ENCODE results near the gene CCDC33.

CCDC33 gene

DNA sequence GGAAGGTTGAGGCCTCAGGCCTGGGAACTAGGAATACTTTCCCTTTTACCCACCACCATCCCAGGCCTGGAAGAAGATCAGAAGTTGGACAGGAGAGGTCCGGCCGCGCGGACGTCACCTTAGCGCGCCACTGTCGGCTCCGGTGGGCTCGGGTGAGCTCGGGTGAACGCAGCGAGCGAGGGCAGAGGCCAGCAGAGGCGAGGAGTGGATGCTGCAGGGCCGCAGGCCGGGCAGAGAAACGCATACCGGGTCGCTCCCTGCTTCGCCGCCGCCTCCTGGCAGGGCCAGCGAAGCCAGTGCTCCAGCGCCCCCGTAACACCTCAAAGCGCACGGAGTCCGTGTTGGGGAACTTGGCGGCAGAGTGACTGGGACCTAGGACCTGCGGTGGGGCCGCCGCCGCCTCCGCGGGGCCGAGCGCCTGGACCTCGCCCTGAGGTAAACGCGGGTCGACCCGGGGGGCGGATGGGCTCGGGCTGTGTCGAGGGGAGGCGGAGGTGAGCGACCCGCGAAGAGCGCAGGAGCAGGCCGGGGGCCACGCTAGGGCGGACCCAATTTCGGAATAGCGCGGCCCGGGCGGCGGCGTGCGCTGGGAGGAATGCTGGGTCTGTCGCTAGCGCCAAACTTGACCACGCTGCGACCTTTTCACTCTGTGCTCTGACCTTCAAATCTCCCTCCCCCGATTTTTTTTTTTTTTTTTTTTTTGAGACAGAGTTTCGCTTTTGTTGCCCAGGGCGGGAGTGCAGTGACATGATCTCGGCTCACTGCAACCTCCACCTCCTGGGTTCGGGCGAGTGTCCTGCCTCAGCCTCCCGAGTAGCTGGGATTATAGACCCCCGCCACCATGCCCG is 129.7 kb downstream of the CCDC33 start:
- DNase-seq (ENCODE audit: low spot score): peak; percentile 74

DNA sequence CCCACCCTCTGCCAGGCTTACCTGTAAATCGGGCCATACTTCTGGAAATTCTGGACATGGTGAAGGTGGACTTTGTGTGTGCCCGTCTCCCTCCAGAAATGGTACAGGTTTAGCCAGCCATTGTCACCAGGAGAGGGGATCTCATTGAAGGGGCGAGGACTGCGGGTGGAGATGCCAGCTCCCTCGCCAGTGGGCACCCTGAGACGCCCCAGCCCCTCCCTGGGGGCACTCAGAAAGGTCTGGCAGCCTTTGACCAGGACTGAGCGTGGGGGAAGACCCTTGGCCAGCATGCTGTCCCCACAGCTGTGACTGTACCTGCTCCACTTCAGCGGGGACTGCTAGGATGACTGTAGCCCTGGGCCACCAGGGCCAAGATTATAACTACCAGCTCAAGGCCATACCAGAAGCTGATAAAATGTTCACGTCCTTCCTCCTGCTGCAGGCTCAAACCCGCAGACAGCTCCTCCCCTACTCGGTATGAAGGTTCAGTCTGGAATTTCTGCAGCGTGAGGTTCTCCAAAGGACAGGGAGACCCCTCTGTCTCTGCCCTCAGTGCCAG is 131.2 kb downstream of the CCDC33 start, which contains the start of gene CYP11A1:
Gene CYP11A1, minus strand, starts transcription at position 351 of the 559 bp plus-strand sequence. Its CDS starts 61 bp downstream, at position 290.
- DNase-seq (ENCODE audit: low spot score): no peak

DNA sequence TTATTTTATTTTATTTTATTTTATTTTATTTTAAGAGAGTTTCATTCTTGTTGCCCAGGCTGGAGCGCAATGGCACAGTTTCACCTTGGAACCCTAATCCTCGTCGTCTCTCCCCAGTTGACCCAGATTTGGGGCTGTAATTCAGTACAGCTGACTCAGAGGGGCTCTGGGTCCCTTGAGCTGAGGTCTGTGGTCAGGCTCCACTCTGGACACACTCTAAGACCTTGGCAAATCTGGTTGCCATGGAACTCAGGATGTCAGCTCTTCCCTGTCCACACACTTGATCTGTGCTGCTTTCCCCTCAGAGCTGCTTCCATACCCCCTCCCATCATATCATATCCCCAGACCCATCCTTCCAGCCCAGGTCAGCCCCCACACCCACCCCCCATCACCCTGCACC is 132.0 kb downstream of the CCDC33 start:
- no peak for DNase-seq (ENCODE audit: low spot score)

DNA sequence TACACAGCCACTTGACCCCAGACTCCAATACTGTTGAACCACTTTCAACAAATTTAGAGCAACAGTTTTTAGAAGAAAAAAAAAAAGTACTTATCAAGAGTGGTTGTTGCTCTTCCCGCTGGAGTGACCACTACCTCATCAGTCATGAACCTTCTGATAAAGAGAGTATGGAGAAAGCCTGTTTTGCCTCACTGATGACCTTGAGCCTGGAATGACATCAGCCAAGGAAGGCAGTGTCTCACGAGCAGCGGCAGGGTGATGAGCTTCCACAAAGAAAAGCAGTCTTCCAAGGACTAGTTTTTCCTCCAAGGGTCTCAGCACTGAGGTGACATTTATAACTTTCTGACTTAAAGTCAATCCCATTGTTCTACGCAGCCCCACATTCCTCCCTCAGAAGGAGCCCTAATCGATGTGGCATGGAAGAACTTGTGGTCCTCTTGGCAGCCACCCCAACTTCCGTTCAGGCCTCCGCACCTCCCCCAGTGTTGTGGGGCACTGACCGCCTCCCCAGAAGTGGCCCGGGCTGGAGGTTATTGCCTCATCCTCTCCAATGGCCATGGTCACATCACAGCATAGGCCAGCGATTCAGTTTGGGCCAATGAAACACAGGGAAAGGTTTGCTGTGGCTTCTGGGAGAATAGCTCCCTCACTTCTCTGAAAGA is 133.1 kb downstream of the CCDC33 start:
- DNase-seq (ENCODE audit: low spot score): no peak

DNA sequence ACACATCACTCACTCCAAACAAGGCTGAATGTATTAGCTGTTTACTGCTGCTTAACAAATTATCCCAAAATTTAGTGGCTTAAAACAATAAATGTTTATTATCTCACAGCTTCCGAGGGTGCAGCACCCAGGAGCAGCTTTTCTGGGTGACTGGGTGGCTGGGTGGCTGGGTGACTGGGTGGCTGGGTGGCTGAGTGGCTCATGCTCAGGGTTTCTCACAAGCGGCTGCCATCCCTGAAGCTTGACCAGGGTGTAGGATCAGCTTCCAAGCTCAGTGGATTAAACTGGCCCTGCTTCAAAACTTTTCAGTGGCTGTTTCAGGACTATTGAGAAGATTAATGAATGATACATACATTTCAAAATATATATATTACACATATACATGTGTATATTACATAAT is 133.6 kb downstream of the CCDC33 start:
- DNase-seq (ENCODE audit: low spot score): no peak

DNA sequence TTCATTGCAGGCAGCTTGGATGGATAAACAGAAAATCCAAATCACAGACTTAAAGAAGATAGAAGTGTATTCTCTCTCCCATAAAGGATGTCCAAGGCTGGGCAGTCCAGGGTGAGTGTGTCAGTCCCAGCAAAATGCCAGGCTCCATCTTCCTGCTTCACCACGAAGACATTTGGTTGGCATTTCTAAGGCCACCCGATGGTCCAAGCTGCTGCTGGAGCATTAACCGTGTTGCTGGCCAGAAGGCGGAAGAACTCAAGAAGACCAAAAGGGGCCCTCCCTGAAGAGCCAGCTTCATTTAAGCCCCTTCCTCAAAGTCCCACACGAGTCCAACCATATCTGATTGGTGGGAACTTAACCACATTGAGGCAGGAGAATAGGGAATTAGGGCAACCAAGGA is 134.3 kb downstream of the CCDC33 start:
- no peak for DNase-seq (ENCODE audit: low spot score)

GRCh38 chr15:74373056-74373650 is 137.0 kb downstream of the CCDC33 start:
- DNase-seq (ENCODE audit: low spot score): no peak

DNA sequence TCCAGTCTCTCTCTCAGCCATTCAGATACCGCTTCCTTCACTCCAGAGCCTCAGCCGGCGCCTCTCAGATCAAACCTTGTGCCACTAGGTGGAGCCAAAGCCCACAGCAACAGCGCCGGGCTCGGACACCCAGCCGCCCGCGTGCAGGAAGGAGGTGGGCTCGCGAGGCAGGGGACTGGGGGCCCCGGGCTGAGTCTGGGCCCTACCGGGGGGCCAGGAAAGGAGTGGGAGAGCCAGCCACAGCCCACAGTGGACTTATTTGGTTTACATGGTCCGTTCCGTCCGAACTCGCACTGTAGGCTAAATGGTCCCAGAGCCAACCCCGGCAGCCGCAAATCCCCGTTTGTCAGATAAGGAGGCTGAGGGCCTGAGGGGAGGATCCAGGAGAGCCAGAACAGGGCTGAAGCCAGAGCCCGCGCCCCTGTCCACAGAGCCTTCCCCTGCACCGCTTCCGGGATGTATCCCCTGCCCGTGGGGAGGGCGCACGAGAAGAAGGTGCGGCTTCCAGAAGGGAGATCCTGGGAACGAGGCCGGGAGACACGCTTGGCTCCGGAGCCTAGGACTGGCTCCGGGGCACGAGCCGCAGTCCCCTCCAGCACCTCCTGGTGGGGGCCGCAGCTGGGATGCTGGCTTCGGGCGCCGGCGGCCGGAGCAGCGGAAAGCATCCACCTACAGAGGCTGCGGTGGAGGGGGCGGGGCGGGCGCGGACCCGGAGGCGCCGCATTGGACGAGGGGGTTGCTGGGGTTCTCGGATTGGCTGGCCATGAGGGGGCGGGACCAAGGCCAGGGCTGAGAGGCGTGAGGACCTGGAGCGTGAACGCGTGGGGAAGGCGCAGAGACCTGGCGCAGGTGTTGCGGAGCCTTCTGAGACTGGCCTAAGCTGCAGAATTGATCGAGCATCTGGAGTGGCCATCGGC is 137.9 kb downstream of the CCDC33 start:
- peak; percentile 99 for DNase-seq (ENCODE audit: low spot score)

DNA sequence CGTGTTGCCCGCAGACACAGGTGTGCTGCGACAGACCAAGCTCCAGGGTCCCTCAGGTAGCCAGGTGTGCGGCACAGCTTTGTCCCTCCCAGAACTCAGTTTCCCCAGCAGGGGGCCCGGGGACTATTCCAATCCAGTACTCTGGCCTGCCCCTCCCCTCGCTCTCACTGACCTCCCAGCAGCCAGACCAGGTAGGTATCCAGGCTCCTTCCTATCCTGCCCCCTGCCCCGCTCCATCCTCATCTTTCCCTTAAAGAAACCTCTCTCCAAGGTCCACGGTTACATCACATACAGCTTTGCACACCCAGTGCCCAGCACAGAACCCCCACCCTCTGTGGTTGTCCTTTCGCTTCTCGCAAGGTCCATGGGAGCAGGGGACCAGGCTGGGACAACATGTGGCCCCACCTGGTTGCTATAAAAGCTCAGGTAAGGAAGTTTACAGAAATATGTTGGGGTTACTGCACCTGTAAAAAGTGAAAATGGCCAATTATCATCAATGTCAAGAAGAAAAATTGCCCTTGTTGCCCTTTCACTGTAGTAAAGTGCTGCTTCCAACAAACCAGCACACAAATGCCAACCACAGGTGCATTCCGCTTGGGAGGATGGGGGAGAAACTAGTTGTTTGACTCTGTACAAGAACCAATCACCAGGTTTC is 138.6 kb downstream of the CCDC33 start:
- no peak for DNase-seq (ENCODE audit: low spot score)

DNA sequence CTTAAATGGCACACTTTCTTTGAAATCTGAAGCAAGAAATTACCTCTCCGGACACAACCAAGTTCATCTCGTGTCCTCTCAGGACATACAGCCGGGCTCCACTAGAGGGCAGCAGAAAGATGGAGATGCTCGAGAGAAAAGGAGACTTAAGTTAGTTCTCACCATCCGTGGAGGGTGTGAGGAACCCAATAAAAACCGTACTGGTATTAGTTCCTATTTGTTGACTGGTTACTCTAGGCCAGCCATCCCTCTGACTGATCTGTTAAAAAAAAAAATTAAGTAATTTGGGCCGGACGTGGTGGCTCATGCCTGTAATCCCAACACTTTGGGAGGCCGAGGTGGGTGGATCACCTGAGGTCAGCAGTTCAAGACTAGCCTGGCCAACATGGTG is 139.2 kb downstream of the CCDC33 start:
- DNase-seq (ENCODE audit: low spot score): peak; percentile 83

DNA sequence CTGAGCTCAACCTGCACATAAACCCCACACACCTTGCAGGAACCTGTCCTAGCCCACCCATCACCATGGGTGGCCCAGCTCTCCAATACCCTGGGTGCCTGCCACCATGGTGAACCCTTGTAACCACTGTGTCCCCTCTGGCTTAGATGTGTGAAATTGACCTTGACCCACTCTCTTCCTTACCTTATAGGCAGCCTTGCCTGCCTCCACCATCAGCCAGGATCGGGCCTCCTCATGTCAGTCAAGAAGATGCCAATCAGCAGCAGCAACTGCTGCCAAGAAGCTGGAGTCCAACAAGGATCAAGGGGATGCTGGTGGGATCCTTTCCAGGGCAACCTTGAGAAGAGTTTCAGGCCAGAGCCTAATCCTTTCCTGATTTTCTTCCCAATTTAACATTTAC is 140.1 kb downstream of the CCDC33 start:
- no peak for DNase-seq (ENCODE audit: low spot score)

- DNase-seq (ENCODE audit: low spot score): no peak
Measured at GRCh38 chr15:74376825-74377581, 140.9 kb downstream of the CCDC33 start.

DNA sequence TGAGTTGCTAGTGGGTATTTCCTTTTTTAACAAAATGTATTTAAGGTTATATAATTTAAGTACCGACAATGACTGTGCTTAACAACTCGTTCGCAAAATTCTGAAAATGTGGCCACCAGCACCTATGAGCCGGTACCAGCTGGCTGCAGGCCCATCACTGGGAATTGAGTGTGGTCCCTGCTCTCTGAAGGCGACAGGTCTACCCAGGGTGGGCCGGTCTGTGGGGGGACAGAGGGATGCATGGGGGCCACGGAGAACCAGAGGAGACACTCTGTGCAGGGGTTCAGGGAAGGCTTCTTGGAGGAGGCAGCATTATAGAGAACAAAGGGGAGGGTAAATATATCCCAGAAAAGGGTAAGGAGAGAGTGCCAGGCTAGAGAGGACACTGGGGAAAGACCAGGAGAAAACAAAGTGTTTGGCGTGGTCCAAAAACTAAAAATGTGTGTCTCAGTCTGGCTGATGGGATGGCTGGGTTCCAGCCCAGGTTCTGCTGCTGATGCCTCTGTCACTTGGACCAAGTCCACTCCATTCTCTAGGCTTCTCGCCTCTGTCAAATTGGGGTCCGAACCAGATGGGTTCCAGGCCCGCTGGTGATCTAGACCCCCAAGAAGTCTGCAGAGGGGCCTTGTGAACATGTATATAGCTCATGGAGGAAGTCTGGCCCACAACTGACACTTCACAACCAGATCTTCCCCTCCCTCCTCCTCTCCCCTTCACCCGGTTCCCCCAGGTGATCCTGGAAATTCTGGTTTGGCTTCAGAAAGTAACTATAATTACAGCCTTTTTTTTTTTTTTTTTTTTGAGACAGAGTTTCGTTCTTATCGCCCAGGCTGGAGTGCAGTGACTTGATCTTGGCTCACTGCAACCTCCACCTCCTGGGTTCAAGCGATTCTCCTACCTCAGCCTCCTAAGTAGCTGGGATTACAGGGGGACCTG is 142.0 kb downstream of the CCDC33 start:
- no peak for DNase-seq (ENCODE audit: low spot score)

DNA sequence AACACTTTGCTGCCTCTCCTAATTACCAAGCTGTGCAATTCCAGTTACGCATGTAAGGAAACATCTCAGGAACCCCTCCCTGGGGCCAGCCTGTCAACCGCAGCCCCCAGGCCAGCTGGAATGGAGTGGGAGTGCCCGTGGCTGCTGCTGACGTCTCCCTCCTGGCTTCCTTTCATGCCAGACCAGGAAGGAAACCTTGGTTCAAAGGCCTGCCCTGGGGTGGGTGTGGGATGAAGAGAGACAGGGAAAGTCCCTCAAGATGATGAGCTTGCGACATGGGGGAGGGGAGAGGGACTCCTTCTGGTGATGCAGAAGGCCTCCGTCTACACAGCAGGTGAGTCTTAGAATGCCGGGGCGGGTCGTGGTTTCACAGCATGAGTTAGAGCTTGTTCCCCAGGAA is 142.7 kb downstream of the CCDC33 start:
- DNase-seq (ENCODE audit: low spot score): peak; percentile 55

- DNase-seq (ENCODE audit: low spot score): no peak
Measured at GRCh38 chr15:74380361-74381189, 144.4 kb downstream of the CCDC33 start.

GRCh38 chr15:74381190-74381453 is 145.0 kb downstream of the CCDC33 start:
- DNase-seq (ENCODE audit: low spot score): no peak

- no peak for DNase-seq (ENCODE audit: low spot score)
Measured at GRCh38 chr15:74381481-74381880, 145.4 kb downstream of the CCDC33 start.

DNA sequence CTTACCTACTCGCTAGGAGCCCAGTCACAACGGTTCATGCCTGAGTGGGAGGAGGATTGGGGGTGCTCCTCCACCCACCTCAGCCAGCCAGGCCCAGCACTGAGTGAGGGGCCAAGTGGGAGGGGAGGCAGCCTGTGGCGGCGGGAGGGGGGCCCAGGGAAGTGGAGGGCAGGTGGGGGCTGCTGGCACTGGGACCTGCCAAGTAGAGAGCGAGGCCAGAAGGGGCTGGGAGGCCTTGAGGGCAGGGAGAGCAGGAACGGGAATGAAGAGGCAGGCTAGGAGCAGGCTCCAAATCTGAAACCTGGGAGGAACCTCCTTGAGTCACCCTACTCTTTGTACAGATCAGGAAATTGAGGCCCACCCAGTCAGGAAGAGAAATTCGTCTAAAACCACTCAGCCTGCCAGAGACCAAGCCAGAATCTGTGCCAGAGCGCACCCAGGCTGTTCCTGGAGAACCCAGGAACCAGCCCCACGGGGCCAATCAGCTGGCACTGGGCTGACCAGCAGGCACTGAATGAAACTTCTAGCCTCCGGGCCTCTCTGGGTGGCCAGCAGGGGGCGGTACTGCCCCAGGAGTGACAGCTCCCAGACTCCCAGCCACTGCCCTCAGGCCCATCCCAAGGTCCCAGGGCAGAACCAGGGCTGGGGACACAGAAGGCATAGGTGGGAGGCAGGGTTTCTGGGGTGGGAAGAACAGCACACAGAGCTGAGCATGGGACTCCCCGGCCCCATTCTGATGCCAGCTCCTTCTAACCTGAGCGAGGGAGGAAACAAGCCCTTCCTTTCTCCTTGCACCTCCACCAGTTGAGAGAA is 146.1 kb downstream of the CCDC33 start:
- peak; percentile 95 for DNase-seq (ENCODE audit: low spot score)
